ENCODE results near the gene ABCA13. TPM values are rescaled to one million over a fixed set of nuclear protein-coding genes. Genes with fewer than 3 reads are reported as not detected.

The ABCA13 gene
- total RNA-seq, 1 donor from 2014 or later: 0.69 TPM

DNA sequence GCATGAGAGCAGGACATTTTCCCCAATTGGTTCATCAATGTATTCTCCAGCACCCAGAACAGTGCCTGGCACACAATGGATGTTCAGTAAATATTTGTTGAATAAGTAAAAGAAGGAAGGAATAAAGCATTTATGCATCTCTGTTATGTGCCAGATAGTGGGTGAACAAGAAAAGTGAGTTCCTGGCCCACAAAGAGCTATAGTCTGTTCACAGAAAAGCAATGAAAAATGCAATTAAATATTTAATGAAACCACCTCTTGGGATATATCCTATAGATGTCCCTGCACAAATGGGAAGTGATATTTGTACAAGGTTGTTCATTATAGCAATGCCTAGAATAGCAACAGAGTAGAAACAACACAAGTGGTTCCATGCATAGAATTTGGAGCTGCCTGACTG lies 2.1 kb downstream of the ABCA13 start:
- DNase-seq (ENCODE audit: low read depth): no peak
- H3K4me3 ChIP-seq (ENCODE audit: low read depth, low read length): no peak overlapping the region
- TF ChIP-seq CTCF (conservative IDR thresholded peaks at IDR 0.05; ENCODE audit: low read depth, low read length): no peak

- no peak for DNase-seq (ENCODE audit: low read depth)
- no peak overlapping the region for H3K4me3 ChIP-seq (ENCODE audit: low read depth, low read length)
- no peak for TF ChIP-seq CTCF (conservative IDR thresholded peaks at IDR 0.05; ENCODE audit: low read depth, low read length)
Observed at GRCh38 chr7:48173756-48174382, 2.6 kb downstream of the ABCA13 start.

GRCh38 chr7:48175019-48175418 lies 3.8 kb downstream of the ABCA13 start:
- H3K4me3 ChIP-seq (ENCODE audit: low read depth, low read length): no peak overlapping the region
- TF ChIP-seq CTCF (conservative IDR thresholded peaks at IDR 0.05; ENCODE audit: low read depth, low read length): no peak
- no peak for DNase-seq (ENCODE audit: low read depth)

- TF ChIP-seq CTCF (conservative IDR thresholded peaks at IDR 0.05; ENCODE audit: low read depth, low read length): no peak
- H3K4me3 ChIP-seq (ENCODE audit: low read depth, low read length): no peak overlapping the region
Observed at GRCh38 chr7:48176356-48176893, 5.2 kb downstream of the ABCA13 start.

DNA sequence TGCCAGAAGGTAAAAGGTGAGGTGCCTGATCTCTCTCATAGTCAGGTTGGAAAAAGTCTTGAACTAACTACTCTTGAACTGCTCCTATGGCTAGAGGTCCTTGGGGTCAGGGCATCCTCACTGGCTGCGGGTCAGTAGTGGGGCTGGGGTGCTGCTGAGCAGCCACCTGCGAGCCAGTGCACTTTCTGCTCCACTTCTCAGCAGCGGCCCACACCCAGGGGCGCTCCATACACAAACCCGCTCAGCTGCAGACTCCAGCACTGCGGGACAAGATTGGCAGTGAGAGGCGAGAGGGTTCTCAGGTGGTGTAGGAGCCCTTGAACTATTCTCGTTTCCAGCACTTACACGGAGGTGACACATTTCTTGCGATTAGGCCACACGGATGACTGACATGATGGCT lies 6.0 kb downstream of the ABCA13 start:
- no peak for TF ChIP-seq CTCF (conservative IDR thresholded peaks at IDR 0.05; ENCODE audit: low read depth, low read length)

More at GRCh38 chr7:48176356-48176893, 5.2 kb downstream of the ABCA13 start:
- no peak for DNase-seq (ENCODE audit: low read depth)

DNA sequence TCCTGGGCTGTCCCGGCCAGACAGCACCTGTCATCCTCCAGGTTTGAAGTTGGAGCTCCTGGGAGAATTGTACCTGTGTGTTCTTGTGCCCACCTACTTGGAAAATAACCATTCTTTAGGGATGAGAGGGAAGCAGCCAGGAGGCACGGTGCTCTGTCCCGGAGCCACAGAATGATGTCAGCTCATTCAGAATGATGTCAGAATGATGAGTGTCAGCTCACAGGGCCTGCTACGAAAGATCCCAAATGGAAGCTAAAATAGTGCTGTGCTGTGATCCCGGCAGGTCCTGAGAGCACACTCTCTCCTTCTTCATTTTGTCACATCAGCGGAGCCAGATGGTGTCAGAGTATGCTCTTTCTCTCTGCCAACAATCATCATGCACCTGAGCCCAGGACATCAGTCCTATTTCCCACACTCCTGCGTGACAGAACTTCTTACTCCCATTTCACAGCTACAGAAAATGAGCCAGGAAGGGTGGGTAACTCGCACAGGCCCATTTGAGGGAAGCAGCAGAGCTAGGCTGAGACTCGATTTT lies 8.3 kb downstream of the ABCA13 start:
- no peak for TF ChIP-seq CTCF (conservative IDR thresholded peaks at IDR 0.05; ENCODE audit: low read depth, low read length)
- no peak for DNase-seq (ENCODE audit: low read depth)
- no peak overlapping the region for H3K4me3 ChIP-seq (ENCODE audit: low read depth, low read length)

More for the DNA sequence above, 6.0 kb downstream of the ABCA13 start:
- no peak for DNase-seq (ENCODE audit: low read depth)
- H3K4me3 ChIP-seq (ENCODE audit: low read depth, low read length): no peak overlapping the region

DNA sequence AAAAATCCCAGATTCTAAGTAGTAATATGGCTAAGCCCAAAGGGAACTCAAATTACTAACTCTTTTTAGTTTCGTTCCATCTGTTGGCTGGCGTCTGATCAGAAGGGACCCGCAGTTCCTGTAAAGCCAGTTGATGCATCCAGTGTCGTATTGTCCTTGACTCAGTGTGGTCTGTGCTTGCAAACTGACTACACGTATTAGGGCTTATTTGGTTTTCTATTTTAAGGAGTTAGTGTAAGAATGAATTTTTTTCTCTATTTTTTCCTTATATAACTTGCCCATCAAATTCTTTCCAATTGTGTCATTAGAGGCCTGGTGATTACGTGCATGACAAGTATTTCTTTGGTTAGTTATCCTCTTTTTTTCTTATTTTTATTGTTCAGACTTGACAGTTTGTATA lies 9.7 kb downstream of the ABCA13 start:
- DNase-seq (ENCODE audit: low read depth): no peak
- no peak for TF ChIP-seq CTCF (conservative IDR thresholded peaks at IDR 0.05; ENCODE audit: low read depth, low read length)
- H3K4me3 ChIP-seq (ENCODE audit: low read depth, low read length): no peak overlapping the region
